Retinal pigment epithelial cell (primary cell): ENCODE measurements around the gene ADAMTS9.

ENCODE experiments used
- DNase-seq: peaks from one replicate; pipeline ENCODE4 v3.0.0-alpha.2; 2010; ENCODE audit warnings: low read depth
- H3K4me3 ChIP-seq: 2 replicates; pipeline ENCODE4 v1.5.1; 2011; ENCODE audit warnings: mild to moderate bottlenecking, low read length, control low read depth, moderate library complexity
- TF ChIP-seq, protein P1 (sequence below): conservative IDR thresholded peaks from 2 replicates; pipeline ENCODE4 v1.5.1; 2011; ENCODE audit warnings: low read depth, low read length, control low read depth, inconsistent platforms

Gene ADAMTS9

DNA sequence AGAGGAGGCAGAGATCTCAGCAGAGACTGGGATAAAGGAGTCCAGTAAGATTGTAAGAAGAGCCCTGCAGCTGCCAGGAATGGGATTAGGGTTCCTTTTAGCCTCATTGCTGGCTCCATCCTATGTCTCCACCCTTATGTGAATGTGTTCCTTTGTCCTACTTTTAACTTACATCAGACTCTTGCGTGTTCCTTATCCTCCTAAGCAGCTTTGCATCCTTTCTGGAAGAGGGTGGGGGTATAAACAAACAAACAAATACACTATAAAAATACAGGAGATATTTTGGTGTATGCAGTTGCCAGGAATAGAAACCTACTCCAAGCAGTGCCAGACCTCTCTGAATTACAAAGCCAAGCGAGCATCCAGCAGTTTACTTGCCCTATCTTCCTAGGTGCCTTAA, 194.7 kb downstream of the ADAMTS9 start:
- H3K4me3 ChIP-seq = no peak overlapping the region
- TF ChIP-seq, protein P1, sequence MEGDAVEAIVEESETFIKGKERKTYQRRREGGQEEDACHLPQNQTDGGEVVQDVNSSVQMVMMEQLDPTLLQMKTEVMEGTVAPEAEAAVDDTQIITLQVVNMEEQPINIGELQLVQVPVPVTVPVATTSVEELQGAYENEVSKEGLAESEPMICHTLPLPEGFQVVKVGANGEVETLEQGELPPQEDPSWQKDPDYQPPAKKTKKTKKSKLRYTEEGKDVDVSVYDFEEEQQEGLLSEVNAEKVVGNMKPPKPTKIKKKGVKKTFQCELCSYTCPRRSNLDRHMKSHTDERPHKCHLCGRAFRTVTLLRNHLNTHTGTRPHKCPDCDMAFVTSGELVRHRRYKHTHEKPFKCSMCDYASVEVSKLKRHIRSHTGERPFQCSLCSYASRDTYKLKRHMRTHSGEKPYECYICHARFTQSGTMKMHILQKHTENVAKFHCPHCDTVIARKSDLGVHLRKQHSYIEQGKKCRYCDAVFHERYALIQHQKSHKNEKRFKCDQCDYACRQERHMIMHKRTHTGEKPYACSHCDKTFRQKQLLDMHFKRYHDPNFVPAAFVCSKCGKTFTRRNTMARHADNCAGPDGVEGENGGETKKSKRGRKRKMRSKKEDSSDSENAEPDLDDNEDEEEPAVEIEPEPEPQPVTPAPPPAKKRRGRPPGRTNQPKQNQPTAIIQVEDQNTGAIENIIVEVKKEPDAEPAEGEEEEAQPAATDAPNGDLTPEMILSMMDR = no peak
- no peak for DNase-seq

DNA sequence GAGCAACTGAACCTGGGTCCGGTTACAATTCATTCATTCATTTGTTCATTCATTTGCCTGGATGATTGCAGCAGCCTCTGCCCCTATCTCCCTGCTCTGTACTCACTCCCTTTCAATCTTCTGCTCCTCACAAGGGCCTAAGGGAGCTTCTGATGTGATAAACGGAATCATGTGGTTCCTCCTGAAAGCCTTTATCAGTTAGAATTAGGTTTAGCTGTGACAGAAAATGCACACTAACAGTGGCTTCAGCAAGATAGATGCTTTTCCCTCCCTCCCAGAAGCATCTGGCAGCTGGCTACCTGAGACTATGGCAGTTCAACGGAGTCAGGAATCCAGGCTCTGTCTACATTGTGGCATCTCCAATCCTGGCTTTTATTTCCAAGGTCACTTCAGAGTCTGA, 196.0 kb downstream of the ADAMTS9 start:
- TF ChIP-seq, protein P1 = no peak
- DNase-seq = no peak
- no peak overlapping the region for H3K4me3 ChIP-seq

DNA sequence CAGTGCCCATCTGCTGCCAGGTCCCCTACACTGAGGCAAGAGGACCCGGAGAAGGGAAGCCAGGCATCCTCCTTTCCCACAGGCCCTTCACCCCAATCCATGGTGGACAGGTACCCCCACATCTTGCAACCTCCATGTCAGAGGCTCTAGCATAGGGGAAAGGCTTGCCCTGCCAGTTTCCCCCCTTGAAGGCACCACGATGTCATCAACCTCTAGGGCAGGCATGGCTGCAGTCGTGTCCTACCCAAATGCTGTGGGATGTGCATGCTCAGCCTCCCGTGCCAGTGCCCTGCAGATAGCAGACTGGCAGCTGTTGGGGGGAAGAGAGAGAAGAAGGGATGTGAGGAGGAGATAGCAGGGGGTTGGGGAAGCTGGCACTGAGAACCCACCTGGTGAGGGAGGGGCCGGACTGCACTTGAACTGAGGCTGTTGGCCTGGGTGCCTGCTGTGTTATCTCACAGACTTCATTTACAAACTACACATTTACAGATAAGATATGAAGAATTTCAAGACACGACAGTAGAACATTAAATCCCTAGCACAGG, 197.5 kb downstream of the ADAMTS9 start:
- DNase-seq = no peak
- TF ChIP-seq, protein P1 = no peak
- no peak overlapping the region for H3K4me3 ChIP-seq

DNA sequence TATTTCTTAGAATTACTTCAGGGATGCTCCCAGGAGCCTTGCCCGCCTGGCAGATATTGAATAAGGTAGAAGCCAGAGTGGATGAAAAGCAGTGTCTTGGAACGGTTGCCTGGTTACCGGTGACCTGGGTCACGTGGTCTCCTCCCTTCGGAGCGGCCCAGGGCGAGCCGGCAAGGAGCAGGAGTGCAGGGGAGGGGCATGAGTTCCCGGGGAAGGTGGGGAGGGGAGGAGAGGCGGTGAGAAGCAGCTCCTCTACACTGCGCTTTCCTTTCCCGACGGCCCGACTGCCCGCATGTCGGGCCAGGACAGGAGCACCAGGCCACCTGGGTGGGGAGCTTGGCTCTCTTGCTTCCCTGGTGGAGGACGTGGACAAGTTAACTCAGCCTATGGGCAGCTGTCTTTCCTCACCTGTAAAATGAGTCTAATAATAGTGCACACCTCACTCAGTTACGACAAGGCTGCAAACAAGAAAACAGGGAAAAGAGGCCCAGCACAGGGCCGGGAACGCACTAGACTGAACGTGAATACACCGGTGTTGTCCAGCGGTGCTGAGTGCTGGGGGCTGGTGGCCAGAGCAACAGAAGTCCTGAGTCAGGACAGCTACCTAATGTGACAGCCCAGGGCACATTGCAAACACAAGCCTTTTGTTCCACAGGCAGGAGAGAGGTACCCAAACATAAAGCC, 198.3 kb downstream of the ADAMTS9 start:
- peak overlapping the region; percentile 38 for H3K4me3 ChIP-seq
- DNase-seq = peak; percentile 27
- TF ChIP-seq, protein P1 = no peak

DNA sequence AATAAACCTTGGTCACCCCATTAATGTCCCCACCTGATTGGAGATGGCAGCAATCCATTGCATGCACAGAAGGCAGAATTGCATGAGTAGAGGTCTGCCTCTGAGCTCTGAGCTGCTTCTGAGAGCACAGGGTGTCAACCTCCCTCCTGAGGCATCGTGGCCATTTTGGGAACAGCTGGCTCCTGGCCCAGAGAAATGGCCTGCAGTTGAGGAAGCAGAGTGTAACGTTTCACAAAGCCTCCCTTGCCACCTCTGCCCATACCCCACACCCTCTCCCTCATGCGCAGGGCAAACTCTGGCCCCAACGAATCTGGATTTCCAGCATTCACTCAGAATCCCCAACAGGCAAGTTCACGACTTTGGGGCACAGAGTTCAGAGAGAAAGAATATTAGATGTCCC, 198.9 kb downstream of the ADAMTS9 start:
- TF ChIP-seq, protein P1 = no peak
- peak overlapping the region; percentile 38 for H3K4me3 ChIP-seq
- no peak for DNase-seq

DNA sequence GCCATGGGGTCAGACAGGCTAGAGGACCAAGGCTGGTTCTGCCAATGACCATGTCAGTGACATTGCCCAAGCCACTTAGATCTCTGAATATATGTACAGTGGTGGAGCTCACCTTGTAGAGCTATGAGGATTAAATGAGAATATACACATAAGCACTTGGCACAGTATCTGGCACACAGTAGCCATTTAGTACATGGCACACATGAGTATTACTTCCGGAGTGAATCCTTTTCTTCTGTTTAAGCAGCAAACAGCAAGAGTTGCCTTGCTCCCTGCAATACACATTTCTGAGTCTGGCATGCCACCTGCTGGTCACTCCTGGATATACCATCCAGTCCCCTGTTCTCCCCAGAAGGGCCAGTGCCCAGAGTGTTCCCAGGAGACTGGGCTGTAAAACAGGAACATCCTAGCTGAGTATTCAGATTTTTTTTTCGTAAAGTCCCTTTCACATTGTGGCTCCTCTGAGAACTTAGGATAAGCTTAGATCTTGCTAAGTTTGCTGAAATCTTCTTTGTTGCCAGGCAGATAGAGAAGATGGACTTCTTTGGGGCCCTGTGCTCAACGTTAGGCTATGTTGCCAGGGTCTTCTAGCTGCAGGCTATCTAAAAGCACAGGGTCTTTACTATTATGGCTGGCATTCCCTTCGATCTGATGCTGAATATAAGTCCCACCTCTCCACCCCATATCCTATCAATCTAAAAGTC, 203.4 kb downstream of the ADAMTS9 start:
- peak; percentile 22 for DNase-seq
- TF ChIP-seq, protein P1 = peak; percentile 83
- no peak overlapping the region for H3K4me3 ChIP-seq
